NCI-H748 treated with DMSO at 0.1 percent for 48 hours (cell line): ENCODE measurements around the gene FOLR1.

Source experiments
- DNase-seq: peaks from one replicate; lab custom pipeline; 2025; lab: John Stamatoyannopoulos, UW

The FOLR1 gene

GRCh38 chr11:72235351-72236057 lies 43.6 kb downstream of the FOLR1 start:
- DNase-seq = no peak

GRCh38 chr11:72236083-72236697 lies 44.2 kb downstream of the FOLR1 start:
- no peak for DNase-seq

- no peak for DNase-seq
Observed at GRCh38 chr11:72236774-72237111, 44.8 kb downstream of the FOLR1 start.

- no peak for DNase-seq
Observed at GRCh38 chr11:72237112-72237931, 45.4 kb downstream of the FOLR1 start.

- DNase-seq = no peak
Observed at GRCh38 chr11:72238040-72238450, 46.1 kb downstream of the FOLR1 start.

- DNase-seq = no peak
Observed at GRCh38 chr11:72238492-72239312, 46.8 kb downstream of the FOLR1 start.

GRCh38 chr11:72239313-72239848 lies 47.4 kb downstream of the FOLR1 start:
- DNase-seq = no peak

- no peak for DNase-seq
Observed at GRCh38 chr11:72239849-72240460, 48.0 kb downstream of the FOLR1 start.

- no peak for DNase-seq
Observed at GRCh38 chr11:72240461-72241290, 48.7 kb downstream of the FOLR1 start.

GRCh38 chr11:72241291-72241781 lies 49.4 kb downstream of the FOLR1 start:
- DNase-seq = no peak

- DNase-seq = no peak
Observed at GRCh38 chr11:72242141-72242540, 50.2 kb downstream of the FOLR1 start.

- no peak for DNase-seq
Observed at GRCh38 chr11:72243173-72244059, 51.5 kb downstream of the FOLR1 start.

GRCh38 chr11:72244060-72244360 lies 52.1 kb downstream of the FOLR1 start, which contains the start of gene PHOX2A:
Gene PHOX2A (minus strand): TSS chr11:72244176. CDS start chr11:72244004, 172 bp downstream.
- DNase-seq = no peak

GRCh38 chr11:72244361-72245262 lies 52.7 kb downstream of the FOLR1 start:
- DNase-seq = no peak

- DNase-seq = no peak
Observed at GRCh38 chr11:72245263-72245816, 53.4 kb downstream of the FOLR1 start.
